GF-D8 (cell line): ENCODE measurements around the gene DCAF11.

Experiments used
- DNase-seq: peaks from one replicate; lab custom pipeline; 2025; lab: John Stamatoyannopoulos, UW

The DCAF11 gene

GRCh38 chr14:24114532-24115421 lies at the start of gene DCAF11, which contains the start of gene NRL:
Gene DCAF11 (plus strand): TSS chr14:24114777. CDS start chr14:24115595, 818 bp downstream.
Gene NRL (minus strand): TSS chr14:24114949. CDS start chr14:24082848, 32,101 bp downstream.
- DNase-seq: peak; percentile 99

GRCh38 chr14:24064856-24065255 lies 49.7 kb upstream of the DCAF11 start:
- DNase-seq: no peak

- DNase-seq: no peak
Measured at GRCh38 chr14:24065408-24065807, 49.2 kb upstream of the DCAF11 start.

DNA sequence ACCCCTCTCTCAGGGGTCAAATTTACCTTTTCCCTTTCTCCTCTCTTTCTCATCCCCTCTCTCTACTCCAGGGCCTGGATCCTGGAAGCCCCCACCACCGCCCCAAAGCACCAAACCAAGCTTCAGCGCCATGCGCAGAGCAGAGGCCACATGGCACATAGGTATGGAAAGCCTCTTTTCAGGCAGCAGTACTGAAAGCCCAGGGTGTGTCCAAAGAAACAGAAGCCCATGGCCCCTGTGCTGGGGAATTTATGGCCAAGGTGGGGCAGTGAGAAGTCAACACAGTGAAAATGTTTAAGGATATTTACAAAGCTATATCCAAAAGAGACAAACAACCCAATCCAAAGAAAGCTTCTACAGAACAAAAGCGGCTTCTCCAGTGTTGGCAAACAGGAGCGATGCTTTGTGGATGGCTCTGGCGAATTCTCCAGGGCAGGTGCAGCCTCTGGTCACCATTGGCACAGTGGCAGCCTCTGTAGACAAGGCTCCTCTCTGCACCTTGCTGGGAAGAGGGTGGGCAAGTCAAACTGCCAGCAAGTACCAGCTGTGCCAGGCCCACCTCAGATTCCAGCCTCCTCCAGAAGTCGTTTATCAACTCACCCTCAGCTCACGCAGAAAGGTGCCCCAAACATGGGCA lies 48.0 kb upstream of the DCAF11 start:
- no peak for DNase-seq

GRCh38 chr14:24067133-24068082 lies 47.2 kb upstream of the DCAF11 start:
- no peak for DNase-seq

GRCh38 chr14:24068711-24069410 lies 45.7 kb upstream of the DCAF11 start:
- no peak for DNase-seq

DNA sequence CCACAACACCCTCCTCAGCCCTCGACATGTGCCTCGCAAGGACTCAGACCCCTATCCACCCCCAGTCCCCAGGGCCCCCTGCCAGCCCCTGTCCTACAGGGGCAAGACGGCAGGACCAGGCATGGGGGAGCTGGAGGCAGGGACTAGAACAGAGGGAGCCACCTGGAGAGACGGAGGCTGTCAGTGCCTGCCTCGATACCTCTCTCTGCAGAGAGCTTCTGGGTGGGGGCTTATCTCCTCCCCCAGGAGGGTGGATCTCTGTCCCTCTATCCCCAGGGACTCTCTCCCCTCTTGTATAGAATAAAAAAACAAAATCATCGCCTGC lies 45.2 kb upstream of the DCAF11 start:
- DNase-seq: no peak

- DNase-seq: no peak
Measured at GRCh38 chr14:24070285-24071143, 44.1 kb upstream of the DCAF11 start.

GRCh38 chr14:24071144-24071697 lies 43.4 kb upstream of the DCAF11 start, which contains the start of gene CPNE6:
Gene CPNE6 (plus strand): TSS chr14:24071562. CDS start chr14:24072937, 1,375 bp downstream.
- no peak for DNase-seq

DNA sequence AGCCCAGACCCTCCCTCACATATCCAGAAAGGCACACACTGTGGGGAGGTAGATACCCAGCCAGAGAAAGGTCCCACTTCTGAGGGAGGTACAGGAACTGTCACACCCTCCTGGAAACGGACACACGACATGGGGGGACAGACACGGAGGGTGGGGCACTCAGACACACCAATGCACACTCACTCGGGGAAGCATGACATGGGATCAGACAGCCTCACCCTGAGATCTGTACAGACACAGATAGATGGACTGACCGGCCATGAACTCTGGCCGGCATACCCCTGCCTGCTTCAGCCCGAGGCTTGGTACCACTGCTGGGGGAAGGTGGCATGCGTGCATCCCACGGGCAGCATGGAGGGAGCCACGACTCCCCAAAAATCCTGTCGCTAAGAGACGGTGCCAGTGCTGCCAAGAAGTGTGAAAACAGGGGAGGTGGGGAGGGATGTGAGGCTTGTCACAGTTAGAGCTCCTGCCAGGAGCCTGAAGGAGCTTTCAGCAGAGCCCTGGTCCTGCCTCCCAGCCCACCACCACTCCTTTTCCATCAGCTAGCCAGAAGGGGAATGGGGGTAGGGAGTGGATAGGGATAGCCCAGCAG lies 42.6 kb upstream of the DCAF11 start:
- DNase-seq: no peak

- DNase-seq: no peak
Measured at GRCh38 chr14:24072436-24072835, 42.1 kb upstream of the DCAF11 start.

GRCh38 chr14:24072881-24073877 lies 41.4 kb upstream of the DCAF11 start:
- no peak for DNase-seq

GRCh38 chr14:24074625-24075484 lies 39.7 kb upstream of the DCAF11 start:
- no peak for DNase-seq

DNA sequence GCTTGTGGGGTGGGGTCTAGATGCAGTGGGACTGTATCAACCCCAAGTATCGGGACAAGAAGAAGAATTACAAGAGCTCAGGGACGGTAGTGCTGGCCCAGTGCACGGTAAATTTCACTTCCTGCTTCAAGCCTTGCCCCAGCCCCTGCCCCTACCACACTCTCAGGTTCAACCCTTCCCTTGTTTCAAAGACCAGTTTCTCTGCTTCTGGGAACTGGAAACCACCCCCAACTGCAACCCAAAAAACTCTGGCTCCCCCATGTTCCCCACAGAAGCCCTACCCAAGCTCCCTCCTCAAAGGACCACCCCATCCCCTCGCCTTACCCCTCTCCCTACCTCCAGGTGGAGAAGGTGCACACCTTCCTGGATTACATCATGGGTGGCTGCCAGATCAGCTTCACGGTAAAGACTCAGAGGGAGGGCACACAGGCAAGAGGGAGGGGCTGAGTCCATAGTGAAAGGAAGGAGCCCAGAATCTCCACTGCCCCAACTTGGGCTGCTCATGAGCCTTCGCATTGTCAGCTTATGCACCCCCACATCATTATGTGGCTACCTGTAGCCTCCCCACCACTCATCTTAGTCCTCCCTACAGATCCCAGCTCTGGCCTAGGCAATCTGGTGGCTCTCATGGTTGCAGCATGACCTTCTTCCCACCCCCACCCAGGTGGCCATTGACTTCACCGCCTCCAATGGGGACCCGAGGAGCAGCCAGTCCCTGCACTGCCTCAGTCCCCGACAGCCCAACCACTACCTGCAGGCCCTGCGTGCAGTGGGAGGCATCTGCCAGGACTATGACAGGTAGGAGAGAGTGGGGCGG lies 38.9 kb upstream of the DCAF11 start:
- DNase-seq: no peak

GRCh38 chr14:24076302-24076601 lies 38.3 kb upstream of the DCAF11 start:
- DNase-seq: no peak

DNA sequence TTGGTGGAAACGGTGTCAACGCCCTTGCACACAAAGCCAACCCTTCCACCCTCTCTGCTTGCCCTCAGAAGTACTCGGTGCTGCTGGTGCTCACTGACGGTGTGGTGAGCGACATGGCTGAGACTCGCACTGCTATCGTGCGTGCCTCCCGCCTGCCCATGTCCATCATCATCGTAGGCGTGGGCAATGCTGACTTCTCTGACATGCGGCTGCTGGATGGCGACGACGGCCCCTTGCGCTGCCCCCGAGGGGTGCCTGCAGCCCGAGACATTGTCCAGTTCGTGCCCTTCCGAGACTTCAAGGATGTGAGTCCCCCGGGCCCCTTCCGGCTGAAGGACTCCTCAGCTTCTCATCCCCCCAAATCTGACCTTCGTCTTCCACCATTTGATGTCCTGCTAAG lies 37.5 kb upstream of the DCAF11 start:
- no peak for DNase-seq

GRCh38 chr14:24078146-24078545 lies 36.4 kb upstream of the DCAF11 start:
- DNase-seq: no peak
